CD4-positive, alpha-beta T cell treated with Interleukin-4 for 4 hours (primary cell): ENCODE results near the gene SLITRK4.

ENCODE experiments used
- DNase-seq: peaks from one replicate; pipeline ENCODE4 v3.0.0-alpha.2; 2020

SLITRK4 gene

DNA sequence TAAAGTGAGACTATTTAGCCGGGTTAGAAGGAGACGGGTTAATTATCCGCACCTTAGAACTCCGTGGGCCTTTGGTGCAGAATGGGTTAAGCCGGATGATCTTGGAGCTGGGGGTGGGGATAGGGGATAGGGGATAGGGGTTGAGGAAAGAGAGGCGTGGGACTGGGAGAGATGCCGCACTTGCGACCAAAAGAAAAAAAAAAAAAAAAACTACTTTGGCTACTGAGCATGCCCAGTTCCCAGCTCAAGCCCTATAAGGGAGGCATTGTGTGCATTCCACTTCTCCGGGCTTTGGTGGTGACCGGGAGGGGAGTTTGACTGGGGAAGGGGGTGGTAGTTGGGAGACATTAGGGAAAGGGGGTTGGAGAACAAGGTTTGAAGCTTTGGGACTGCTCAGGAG is at the start of gene SLITRK4:
SLITRK4 (minus strand) TSS at position 187 of the 400 bp plus-strand sequence. CDS start 4,993 bp downstream, outside the sequence.
- no peak for DNase-seq

DNA sequence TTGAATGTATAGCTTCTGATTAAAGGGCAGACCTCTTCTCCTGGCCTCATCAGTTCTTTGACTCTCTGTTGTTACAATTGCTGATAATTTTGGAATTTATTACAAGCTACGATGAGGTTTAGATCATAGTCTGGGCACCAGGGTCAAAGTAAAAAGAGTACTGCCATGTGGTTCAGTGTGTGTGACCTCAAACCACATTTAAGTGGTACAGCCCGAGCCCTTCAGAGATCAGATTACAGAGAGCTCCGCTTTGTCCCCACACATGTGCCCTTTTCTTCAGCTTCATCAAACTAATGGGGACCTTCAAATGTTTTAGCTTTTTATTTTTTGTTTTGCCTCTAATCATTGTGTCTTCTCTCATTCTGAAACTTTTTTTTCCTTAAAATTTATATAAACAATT is 47.6 kb upstream of the SLITRK4 start:
- DNase-seq, result no peak

- DNase-seq, result no peak
These were observed 39.0 kb upstream of the SLITRK4 start for GRCh38 chrX:143674926-143675325.

DNA sequence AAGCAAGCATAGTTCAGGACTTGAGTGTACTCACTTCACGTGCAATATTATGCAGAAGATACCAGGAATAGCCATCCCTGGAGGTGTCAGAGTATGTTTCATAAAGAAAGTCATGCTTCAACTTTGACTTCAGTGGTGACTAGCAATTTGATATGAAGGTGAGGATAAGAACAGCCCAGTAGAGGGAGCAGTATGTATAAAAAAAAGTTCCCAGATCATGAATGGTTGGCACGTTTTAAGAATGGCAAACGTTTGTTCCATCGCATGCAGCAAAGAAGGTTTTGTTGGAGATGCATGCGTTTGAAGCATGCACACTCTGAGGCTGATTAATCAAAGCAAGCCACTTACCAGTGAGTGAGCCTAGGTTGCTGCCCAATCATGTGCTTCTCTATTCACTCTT is 33.5 kb upstream of the SLITRK4 start:
- DNase-seq, result no peak

- DNase-seq, result no peak
These were observed 28.4 kb upstream of the SLITRK4 start for GRCh38 chrX:143664302-143664701.

DNA sequence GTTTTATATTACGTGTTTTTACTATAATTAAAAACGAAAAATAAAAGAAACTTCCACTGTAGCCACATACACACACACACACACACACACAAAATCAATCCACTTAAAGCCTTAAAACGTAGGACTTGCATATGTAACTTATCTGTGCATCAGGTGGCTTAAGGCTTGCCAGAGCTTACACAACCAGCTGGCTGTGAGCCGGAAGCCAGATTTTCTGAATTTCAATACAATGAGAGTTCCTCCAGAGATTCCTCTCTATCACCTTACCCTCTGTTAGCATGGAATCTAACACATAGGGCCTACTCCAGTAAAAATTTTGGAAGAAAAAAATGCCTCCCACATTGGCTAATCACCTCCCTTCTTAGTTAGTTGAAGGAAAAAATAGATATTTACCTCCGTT is 27.9 kb upstream of the SLITRK4 start:
- no peak for DNase-seq

- no peak for DNase-seq
These were observed 25.4 kb upstream of the SLITRK4 start for GRCh38 chrX:143661286-143661685.

DNA sequence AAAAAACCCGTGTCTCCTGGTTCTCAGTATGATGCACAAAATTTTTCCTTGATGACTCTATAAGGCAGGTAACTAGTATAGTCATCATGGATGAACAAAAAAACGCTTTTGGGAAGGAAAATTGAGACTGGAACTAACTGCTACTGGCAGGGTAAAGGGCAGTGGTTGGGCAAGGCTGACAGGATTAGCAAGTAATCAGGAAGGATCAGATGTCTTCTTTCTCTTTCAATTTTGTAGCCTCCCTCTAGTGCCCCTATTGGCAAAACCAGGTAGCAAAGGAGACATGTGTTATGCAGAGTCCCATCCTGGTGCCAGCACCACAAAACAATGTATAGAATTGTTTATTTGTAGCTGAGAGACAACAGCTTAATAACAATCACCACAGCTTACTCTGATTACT is 12.8 kb upstream of the SLITRK4 start:
- no peak for DNase-seq

DNA sequence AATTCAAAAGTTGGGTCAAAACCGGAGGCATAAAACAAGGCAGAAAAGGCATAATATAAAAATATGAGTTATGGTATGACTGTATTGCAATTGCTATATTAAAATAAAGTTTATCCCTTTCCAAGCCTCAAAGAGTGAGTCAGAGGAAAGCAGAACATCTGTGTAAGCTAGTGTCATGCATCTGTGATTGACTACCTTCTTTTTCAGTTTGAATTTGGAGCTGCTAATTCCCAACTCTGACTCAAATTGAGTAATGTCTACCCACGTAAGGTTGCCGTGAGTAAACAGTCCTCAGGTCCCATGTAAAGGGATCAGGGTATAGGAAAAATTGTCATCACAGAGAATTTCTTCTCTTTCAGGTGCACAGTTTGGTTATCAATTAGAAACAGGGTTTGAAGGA is 6.5 kb upstream of the SLITRK4 start:
- no peak for DNase-seq

DNA sequence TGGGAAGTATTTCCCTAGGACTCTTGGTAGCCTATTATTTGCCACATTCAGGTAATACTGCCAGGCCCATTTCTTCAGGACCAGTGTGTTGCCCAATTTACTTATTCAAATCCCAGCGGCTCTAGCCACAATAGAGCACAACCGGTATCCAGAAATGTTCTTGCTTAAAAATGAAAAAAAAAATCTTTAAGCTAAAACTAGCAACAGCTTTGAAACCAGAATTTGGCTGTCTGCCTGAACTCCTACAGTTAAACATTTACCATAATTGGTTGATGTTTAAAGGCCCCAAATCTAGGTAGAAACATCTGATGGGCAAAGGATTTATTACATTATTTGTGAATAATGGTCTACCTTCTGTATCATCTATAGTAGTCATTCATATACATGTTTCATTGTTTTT is 930 bp upstream of the SLITRK4 start:
- DNase-seq, result no peak

- no peak for DNase-seq
These were observed 1.0 kb downstream of the SLITRK4 start for GRCh38 chrX:143634663-143635455.

DNA sequence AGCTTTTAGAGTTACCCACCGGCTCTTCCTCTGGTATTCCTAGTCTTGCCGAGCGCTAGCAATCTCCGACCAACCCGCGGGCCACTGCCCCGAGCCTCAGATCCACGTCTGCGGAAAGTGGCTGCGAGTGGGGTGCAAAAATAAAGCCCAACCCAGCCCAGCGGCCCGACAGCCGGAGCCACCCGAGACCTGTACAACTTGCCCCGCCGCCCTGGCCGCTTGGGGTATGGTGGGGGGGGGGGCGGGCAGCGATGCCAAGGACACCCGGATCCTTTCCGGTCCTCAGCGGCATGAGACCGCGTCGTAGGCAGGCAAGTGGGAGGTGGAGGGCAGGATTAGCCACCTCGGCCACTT is 1.6 kb downstream of the SLITRK4 start:
- DNase-seq, result no peak

- no peak for DNase-seq
These were observed 2.2 kb downstream of the SLITRK4 start for GRCh38 chrX:143633461-143634308.

GRCh38 chrX:143632625-143633410 is 3.1 kb downstream of the SLITRK4 start:
- no peak for DNase-seq

- DNase-seq, result no peak
These were observed 12.2 kb downstream of the SLITRK4 start for GRCh38 chrX:143623657-143624056.

- DNase-seq, result no peak
These were observed 14.6 kb downstream of the SLITRK4 start for GRCh38 chrX:143621276-143621675.

GRCh38 chrX:143615851-143616250 is 20.1 kb downstream of the SLITRK4 start:
- DNase-seq, result no peak

DNA sequence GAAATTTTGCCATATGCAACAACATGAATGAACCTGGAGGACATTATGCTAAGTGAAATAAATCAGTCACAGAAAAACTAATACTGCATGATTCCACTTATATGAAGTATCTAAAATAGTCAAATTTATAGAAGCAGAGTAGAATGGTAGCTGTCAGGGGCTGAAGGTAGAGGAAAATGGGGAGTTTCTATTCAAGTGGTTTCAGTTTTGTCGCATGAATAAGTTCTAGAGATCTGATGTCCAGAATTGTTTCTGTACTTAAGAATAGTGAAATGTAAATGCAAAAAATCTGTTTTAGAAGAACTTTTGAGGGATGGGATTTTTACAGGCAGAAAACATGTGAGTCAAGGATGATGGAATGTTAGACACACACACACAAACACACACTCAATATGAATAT is 34.1 kb downstream of the SLITRK4 start:
- no peak for DNase-seq

DNA sequence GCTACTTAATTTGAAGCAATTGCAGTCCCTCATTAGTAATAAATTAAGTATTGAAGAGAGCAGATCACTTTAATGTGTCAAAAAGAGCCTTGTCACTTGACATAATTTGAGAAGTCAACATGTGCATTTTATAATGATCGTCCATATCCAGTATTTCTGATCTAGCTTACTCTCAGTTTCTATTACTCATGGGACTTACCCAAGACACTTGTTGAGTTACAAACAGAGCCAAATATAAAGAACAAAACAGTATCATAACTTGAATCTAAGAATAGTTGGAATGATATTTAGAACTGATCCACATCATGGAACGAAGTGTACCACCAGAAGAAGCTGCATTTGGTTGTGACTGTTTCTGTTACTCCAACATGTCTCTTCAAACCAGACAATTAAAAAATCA is 54.7 kb downstream of the SLITRK4 start:
- DNase-seq, result no peak

GRCh38 chrX:143580266-143580665 is 55.6 kb downstream of the SLITRK4 start:
- DNase-seq, result no peak
